A549 treated with DMSO at 1 μM for 4 hours (cell line): ENCODE measurements around the gene SAMD4B. TPM values are rescaled to one million over a fixed set of nuclear protein-coding genes. Genes with fewer than 3 reads are reported as not detected.

Source experiments
- total RNA-seq: library from RNA; stranded (reverse); fragments of 200-300 nt; extraction: Qiagen RNA extraction; gene quantifications from 5 replicates; pipeline ENCODE4 v1.2.3, GENCODE V29; 2022; ENCODE audit warnings: low read depth

Gene SAMD4B
- total RNA-seq, result 124 to 189 TPM (median 173 TPM) in 5 replicates

GRCh38 chr19:39341719-39342604 is at the start of gene SAMD4B:
Gene SAMD4B (plus strand): TSS chr19:39342421. CDS start chr19:39356894, 14,473 bp downstream.

GRCh38 chr19:39296055-39296645 is 46.1 kb upstream of the SAMD4B start, which contains the start of gene IFNL1:
Gene IFNL1 (plus strand): TSS chr19:39296407. CDS start chr19:39296422, 15 bp downstream.

GRCh38 chr19:39390751-39391437 is 48.7 kb downstream of the SAMD4B start, which contains the start of the genes MED29 and PAF1:
Gene MED29 (plus strand): TSS chr19:39391378. CDS start chr19:39391423, 45 bp downstream.
Gene PAF1 (minus strand): TSS chr19:39391106. CDS start chr19:39390864, 242 bp downstream.

GRCh38 chr19:39406656-39407409 is 64.6 kb downstream of the SAMD4B start, which contains the start of gene ZFP36:
Gene ZFP36 (plus strand): TSS chr19:39406847. CDS start chr19:39406905, 58 bp downstream.

GRCh38 chr19:39412100-39412866 is 70.1 kb downstream of the SAMD4B start, which contains the start of gene PLEKHG2:
Gene PLEKHG2 (plus strand): TSS chr19:39412669. CDS start chr19:39414087, 1,418 bp downstream.

Other genes starting within 250 kb of the SAMD4B start
- gene PAK4, start 216.6 kb upstream of the SAMD4B start, total RNA-seq, result 85.3 to 143 TPM (median 108 TPM) in 5 replicates
- gene NCCRP1, start 145.5 kb upstream of the SAMD4B start, total RNA-seq, result 0.76 to 2.2 TPM (median 1.7 TPM) in 5 replicates
- not detected in 5 replicates for gene SYCN, start 138.2 kb upstream of the SAMD4B start, total RNA-seq
- gene IFNL3, start 97.4 kb upstream of the SAMD4B start, total RNA-seq, result 0.19 TPM in 1 of 5 replicates, not detected in the others
- gene IFNL4, start 93.6 kb upstream of the SAMD4B start, total RNA-seq, result not detected in 5 replicates
- gene IFNL2, start 74.0 kb upstream of the SAMD4B start, total RNA-seq, result not detected in 5 replicates
- 0.15 to 0.28 TPM (median 0.27 TPM) in 3 of 5 replicates, not detected in the others for gene IFNL1, start 46.0 kb upstream of the SAMD4B start, total RNA-seq
- 7.6 to 14.2 TPM (median 10.9 TPM) in 5 replicates for gene LRFN1, start 21.6 kb upstream of the SAMD4B start, total RNA-seq
- 0.24 to 0.83 TPM (median 0.45 TPM) in 5 replicates for gene GMFG, start 6.4 kb upstream of the SAMD4B start, total RNA-seq
- gene PAF1, start 48.7 kb downstream of the SAMD4B start, total RNA-seq, result 62.8 to 77.0 TPM (median 70.6 TPM) in 5 replicates
- 64.5 to 67.1 TPM (median 65.6 TPM) in 5 replicates for gene MED29, start 49.0 kb downstream of the SAMD4B start, total RNA-seq
- 52.1 to 60.7 TPM (median 57.1 TPM) in 5 replicates for gene ZFP36, start 64.4 kb downstream of the SAMD4B start, total RNA-seq
- 38.8 to 65.0 TPM (median 54.8 TPM) in 5 replicates for gene PLEKHG2, start 70.2 kb downstream of the SAMD4B start, total RNA-seq
- gene RPS16, start 93.5 kb downstream of the SAMD4B start, total RNA-seq, result 6,546 to 7,499 TPM (median 7,130 TPM) in 5 replicates
- gene SUPT5H, start 103.2 kb downstream of the SAMD4B start, total RNA-seq, result 175 to 216 TPM (median 185 TPM) in 5 replicates
- gene TIMM50, start 138.4 kb downstream of the SAMD4B start, total RNA-seq, result 173 to 234 TPM (median 221 TPM) in 5 replicates
- 4.9 to 10.9 TPM (median 10.4 TPM) in 5 replicates for gene DLL3, start 156.5 kb downstream of the SAMD4B start, total RNA-seq
- gene SELENOV, start 172.7 kb downstream of the SAMD4B start, total RNA-seq, result not detected in 5 replicates
- gene EID2B, start 190.4 kb downstream of the SAMD4B start, total RNA-seq, result 6.4 to 12.9 TPM (median 7.5 TPM) in 5 replicates
- gene EID2, start 197.7 kb downstream of the SAMD4B start, total RNA-seq, result 35.7 to 47.6 TPM (median 43.3 TPM) in 5 replicates